OCI-M2 (cell line): Measurements from ENCODE around the gene P2RY6.

ENCODE experiments used
- DNase-seq: peaks from one replicate; lab custom pipeline; 2025; ENCODE audit not compliant: unreplicated experiment; lab: John Stamatoyannopoulos, UW

P2RY6 gene

DNA sequence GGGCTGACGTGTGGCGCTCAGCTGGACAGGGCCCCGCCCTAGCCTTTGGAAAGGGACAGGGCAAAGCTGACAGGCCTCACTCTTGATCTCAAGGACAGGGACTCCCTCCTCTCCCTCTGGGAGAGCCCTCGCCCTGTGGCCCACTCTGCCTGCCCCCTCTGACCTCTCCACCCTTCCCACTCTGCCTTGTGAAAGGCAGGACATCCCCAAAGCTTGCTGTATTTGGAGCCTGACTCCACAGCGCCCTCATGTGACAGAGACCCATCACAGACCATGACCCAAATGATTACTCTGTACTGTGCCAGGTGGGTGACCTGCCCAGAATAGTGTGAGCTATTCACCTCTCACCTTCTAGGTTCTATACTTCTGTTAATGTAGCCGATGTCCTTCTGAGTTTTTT, 35.3 kb upstream of the P2RY6 start:
- DNase-seq, result no peak

- no peak for DNase-seq
Measured at GRCh38 chr11:73237471-73238290, 34.5 kb upstream of the P2RY6 start.

GRCh38 chr11:73239111-73239521, 33.0 kb upstream of the P2RY6 start:
- no peak for DNase-seq

- no peak for DNase-seq
Measured at GRCh38 chr11:73239571-73240189, 32.5 kb upstream of the P2RY6 start.

- DNase-seq, result no peak
Measured at GRCh38 chr11:73240190-73240781, 31.9 kb upstream of the P2RY6 start.

DNA sequence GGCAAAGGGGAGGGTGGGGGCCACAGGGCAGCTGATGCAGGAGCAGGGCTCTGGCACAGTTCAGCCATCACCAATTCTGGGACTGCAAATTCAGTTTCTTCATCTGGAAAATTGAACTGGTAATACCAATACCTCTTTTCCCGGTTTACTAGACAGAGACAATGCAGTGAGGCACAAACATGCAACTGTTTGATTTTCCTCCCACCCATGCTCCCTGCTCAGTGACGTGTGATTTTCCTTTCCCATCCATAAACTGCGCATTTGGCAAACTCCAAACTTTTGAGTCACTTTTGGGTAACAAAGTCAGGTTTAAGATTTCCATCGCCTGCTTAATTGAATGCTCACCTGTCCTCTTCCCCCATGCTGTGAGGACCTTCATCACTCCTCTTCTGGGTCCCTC, 30.8 kb upstream of the P2RY6 start:
- no peak for DNase-seq

DNA sequence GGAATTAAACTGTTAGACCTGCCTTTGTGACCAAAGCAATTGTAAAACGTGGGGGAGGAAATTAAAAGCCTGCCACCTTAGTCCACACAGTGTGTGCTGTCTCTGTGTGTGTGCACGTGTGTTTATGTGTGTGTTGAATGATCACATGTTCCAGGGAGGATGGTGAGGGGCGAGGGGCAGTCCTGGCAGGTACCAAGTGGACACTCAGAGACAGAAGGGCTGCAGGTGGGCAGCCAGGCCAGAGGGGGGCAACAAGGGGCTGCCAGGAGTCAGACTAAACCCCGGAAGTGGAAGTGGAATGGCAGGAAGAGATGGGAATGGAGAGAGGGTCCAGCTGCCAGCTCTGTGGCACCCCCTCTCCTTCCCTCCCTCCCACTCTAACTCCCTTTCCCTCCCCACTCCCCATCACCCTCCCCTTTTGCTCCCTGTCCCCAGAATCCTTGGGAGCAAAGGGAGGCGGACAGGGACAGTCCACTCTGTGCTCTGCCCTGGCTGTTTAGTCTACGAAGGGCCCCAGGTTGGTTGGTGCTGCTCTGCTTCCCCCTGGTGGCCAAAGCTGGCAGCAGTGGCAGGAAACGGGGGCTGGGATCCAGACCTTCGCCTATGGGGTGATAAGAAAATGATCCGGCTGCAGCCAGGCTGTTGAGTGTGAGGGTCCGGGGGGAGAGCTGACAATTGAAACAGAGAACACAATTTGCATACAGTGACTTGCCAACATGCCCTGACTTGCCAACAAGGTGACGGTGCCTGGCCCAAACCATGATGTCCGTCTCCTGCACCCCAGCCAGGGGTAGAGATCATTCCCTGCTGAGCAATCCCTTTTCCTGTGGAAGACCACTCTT, 29.7 kb upstream of the P2RY6 start:
- DNase-seq, result peak; percentile 14

- no peak for DNase-seq
Measured at GRCh38 chr11:73243093-73243485, 29.0 kb upstream of the P2RY6 start.

DNA sequence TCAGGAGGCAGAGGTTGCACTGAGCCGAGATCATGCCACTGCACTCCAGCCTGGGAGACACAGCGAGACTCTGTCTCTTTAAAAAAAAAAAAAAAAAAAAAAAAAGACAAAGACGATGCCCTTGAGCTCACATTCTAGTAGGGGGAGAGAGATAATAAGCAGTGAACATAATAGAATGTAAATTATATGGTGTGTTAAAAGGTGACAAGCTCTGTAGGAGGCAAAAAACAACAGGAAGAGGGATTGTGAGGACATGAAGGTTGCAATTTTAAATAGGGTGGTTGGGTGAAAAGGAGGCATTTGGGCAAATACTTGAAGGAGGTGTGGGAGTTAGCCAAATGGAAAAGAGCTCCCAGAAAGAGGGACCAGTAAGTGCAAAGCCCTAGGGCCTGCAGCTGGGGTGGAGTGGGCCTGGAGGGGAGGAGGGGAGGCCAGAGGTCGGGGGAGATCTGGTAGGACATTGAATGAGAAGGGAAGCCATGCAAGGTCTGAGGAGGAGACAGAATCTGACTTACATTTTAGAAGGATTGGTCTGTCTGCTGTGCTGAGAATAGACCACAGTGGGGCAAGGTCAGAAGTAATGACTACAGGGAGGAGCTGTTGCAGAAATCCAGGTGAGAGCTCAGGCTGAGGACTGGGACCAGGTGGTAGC, 27.4 kb upstream of the P2RY6 start:
- no peak for DNase-seq

DNA sequence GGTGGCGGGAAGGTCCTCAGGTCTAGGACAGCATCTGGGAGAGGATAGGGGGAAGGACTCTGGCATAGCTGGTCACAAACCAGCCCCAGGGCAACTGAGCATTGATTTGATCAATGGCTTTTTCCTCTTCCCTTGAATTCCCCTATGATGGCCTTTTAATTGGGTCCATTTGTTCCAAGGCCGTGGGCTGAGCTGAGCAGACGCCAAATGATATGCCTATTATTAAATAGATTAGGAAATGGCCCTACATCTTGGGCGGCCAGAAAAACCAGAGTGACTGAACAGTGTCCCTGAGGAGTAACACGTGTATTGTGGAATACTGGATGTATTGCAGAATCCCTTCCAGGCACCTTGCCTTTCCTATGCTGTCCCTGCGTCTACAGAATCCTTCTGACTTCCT, 26.7 kb upstream of the P2RY6 start:
- DNase-seq, result no peak

- no peak for DNase-seq
Measured at GRCh38 chr11:73246303-73246702, 25.8 kb upstream of the P2RY6 start.

DNA sequence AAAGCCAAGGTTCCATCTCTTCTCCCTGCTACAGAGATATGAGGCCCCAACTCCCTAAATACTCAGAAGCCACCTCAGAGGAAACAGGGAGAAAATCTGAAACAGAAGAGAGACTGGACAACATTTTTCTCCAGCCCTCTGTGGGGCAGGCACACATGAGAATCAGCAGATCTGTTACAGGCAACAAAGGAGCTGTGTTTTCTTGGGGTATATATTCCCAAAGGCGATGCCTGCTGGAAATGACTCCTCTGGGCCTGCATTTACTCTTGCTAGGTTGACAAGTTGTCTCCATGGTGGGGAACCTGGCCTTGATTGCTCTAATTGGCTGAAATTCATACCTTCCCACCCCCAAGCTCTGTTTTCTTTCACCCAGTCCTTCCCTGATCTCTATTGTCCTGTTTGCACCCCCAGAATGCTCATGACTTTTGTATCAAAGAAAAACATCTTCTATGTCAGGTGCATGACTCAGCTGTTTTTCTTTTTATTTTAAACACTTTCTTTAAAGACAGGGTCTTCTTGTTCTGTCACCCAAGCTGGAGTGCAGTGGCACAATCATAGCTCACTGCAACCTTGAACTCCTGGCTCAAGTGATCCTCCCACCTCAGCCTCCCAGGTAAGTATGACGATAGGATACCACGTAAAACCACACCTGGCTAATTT, 23.5 kb upstream of the P2RY6 start:
- DNase-seq, result no peak

DNA sequence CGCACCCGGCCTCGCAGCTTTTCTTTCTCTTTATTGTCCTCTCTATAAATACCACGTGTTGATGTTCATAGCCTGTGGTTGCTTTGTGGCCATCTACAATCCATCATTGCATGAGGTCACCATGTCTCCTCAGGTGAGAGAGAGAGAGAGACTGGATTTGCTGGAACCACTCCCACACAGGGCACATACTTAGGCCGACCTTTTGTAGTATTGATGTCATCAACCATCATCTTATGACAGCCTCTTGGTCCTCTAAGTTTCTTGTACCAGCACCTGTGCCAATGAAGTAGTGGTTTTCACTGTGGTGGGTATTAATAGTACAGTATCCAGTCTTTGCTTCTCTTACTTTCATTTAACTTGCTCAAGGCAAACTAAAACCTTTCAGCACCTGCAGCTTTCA, 22.8 kb upstream of the P2RY6 start:
- no peak for DNase-seq

- DNase-seq, result no peak
Measured at GRCh38 chr11:73249853-73250783, 22.0 kb upstream of the P2RY6 start.

DNA sequence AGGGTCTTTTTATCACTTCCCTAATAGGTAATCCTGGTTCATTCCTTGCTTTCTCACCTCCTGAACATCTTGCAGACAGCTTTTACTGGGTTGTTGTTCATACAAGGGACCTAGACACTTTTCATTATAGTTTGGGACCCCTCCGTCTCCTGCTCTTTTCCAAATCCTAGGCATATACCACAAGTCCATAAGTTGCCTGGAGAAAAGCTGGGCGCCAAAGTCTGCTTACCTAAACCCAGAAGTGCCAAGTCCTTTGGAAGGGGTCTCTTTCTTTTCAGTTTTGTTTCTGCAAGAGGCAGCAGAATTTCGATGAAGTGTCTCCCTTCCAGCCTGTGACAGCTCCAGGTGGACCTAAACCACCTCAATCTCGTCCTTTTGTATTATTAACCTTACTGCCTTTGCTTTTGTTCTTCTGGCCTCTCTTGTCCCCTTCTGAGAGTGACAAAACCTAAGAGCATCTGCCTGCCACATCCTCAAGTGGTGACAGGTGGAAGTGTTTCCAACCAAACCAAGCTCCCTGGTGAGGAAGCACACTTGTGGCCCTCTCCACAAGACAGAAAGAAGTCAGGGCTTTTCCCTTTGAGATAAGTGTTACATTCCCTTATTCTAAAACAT, 19.5 kb upstream of the P2RY6 start:
- no peak for DNase-seq

DNA sequence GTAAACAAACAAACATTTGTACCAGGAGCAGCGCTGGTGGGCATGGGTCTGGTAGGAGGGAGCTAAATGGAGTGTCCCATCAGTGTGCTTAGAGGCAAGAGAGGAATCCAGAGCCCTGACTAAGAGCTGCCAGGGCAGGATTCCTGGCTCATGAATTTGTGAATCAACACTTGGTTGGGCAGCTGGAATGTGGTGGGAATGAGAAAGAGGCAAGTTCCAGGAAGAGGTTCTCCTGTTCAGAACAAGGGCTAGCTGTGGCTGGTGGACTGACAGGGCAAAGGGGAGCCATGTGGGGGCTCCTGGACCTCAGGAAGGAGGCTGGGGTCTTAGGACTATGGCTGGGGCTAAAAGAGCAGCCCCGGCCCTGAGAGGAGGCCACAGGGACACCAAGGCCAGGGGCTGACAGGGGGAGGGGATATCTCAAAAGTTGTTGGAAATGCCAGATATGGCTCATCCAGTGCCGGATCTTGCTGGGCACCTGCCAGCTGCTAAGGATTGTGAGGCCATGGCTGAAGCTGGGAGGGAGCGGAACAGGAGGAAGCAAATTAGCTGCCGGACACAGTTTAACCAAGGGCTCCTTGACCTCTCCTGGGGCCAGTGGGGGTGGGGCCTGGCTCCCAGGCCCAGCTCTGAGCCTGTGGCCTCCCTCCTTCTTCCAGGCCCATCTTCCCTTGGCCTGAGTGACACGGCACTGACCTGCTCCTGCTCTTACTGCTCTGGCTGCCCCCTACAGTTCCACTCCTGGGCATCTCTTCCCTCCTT, 14.6 kb upstream of the P2RY6 start:
- no peak for DNase-seq

DNA sequence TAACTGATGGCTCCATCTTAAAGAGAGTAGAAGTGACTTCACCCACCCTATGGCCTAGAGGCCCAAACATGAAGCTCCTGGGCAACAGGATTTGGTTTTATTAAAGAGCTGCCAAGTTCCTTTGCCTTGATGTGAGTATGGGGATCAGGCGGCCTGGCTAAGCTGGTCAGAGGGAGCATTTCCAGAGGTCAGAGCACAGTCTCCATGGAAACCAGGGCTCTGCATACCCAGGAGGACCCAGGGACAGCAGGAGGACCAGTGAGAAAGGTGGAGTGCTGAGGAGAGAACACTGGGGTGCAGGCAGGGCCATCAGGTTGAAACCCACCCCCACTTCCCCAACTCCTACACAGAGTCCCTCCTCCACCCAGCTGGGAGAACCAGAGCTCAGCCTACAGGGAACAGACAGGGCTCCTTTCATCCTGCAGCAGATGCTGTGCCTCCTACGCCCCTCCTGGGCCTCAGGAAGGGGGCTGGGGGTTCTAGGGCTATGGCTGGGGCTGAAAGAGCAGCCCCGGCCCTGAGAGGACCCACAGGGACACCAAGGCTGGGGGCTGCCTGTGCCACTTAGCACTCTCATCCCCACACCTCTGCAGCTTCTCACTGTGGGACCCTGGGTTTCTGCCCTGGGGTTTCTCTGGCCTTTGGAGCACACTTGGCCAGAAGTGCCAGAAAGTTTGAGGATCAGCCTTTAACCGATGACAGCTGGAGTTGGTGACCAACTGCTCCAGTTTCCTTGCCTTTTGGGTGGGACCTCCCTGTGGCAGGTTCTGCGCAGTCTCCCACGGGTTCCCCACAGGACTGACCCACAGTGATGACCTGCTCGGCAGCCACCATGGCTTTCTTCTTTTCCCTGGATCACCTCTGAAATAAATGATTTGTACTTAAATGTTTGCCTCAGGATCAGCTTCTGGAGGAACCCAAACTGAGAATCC, 13.8 kb upstream of the P2RY6 start:
- DNase-seq, result no peak
